Activated CD4-positive, alpha-beta T cell treated with anti-CD3 and anti-CD28 coated beads for 48 hours (primary cell): ENCODE data around the gene GFM1.
A peak's percentile ranks its signal among the peaks of the same experiment; 100 is the strongest.

Source experiments
- DNase-seq: peaks from one replicate; pipeline ENCODE4 v3.0.0-alpha.2; 2020

The GFM1 gene

DNA sequence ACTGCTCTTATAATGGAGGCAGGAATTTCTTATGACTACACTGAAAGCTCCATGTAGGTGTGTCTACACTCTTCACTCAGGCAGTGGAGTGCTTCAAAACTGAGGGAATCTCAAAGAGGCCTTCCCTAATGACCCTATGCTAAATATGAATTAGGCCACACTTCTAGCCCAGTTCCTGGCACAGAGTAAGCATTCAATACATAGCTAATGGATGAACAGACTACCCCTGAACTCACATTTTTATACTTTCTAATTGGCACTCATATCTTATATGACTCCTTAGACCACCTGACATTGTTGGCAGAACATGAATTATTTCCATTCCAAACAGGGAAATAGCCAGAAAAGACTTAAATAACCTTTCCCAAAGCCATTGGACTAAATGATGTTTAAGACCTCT lies 84.5 kb downstream of the GFM1 start:
- DNase-seq, result no peak

DNA sequence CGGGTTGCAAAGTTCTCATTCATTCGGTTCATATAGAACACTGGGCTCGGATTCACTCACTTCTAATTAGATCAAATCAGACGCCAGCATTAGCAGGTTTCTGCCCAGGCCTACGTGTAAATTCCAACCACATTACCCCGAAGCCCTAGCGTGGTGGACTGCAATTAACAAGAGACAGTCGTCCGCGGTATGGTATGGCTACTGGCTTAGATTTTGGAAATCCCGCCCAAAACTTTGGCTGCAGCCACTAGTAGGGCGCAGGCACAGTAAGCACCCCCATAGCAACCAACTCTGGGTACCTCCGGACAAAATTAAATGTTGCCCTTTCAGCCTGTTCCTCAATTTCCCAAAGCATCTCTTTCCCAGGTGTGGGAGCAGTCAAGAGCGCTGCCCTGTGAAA lies 87.2 kb downstream of the GFM1 start:
- DNase-seq, result no peak

DNA sequence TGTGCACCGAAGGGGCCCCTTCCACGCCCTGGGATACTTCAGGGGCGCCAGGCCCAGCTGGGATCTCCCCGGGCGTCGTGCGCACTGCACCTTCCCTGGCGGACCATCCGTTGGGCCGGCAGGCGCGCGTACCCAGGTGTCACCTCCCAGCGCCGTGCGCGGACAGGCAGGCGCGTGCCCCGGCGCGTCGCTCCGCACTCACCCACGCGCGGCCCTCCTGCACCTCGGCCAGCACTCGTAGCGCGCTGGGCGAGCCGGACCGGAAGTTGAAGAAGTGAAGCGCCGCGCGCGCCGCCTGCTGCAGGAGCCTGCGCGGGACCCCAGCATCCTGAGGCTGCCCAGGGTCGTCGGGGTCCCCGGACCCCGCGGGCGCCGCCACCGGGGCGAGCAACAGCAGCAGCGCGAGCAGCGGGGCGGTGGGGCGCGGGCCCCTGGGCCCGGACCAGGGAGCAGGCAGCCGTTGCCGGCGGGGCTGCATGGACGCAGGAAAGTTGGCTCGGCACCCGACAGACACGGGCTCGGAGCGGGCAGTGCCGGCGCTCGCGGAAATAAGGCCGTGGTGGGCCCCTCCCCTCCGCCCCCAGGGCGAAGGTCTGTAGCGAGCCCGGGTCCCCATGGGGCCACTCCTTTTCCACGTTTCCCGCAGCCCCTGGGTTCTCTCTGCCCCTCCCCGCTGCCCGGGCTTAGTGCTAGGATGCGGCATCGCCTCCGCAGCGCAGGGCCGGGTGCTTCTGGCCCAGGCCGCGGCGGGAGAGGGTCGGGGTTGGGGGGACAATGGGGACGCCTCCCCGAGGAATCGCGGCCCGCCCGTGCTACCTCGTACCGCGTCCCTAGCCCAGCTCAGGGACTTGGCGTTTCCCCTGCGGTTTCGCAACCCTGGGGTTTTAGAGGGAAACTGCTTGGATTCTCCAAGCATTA lies 87.9 kb downstream of the GFM1 start, which contains the start of gene RARRES1:
TSS of gene RARRES1 (minus strand) at position 520 of the 918 bp plus-strand sequence. CDS start at position 478, 42 bp downstream.
- DNase-seq, result peak; percentile 62

DNA sequence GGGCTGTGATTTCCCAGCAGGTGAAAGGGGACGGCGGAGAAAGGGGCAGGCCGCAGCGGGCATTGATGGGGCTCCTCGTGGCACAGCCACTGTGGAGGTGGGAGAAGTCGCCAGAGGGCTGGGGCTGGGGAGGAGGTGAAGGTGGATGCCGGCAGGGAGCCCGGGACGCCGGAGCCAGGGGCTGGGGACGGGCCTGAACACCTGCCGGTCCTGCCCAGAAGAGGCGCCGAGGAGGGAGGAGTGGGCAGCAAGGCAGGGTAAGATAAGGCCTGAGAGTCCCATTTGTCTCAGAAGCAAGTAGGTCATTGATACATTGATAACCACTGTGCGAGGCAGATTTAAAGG lies 88.5 kb downstream of the GFM1 start:
- no peak for DNase-seq

DNA sequence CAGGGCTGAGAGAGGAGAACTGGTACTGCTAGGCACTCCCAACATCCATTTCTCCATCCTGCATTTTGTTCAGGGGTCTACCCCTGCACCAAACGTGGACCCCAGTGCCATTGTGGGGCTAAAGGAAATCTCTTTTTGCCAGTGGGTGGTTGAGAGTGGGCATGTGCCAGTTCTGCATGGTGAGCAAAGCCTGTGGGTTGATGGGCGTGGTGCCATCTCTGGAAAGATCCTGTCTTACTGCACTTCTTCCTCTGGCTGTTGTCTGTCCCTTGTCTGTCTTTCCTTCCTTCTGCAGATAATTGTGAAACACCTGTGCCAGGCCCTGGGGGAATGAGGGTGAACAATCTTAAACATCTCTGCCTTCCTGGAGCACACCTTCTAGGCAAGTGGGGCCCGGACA lies 89.3 kb downstream of the GFM1 start:
- no peak for DNase-seq

DNA sequence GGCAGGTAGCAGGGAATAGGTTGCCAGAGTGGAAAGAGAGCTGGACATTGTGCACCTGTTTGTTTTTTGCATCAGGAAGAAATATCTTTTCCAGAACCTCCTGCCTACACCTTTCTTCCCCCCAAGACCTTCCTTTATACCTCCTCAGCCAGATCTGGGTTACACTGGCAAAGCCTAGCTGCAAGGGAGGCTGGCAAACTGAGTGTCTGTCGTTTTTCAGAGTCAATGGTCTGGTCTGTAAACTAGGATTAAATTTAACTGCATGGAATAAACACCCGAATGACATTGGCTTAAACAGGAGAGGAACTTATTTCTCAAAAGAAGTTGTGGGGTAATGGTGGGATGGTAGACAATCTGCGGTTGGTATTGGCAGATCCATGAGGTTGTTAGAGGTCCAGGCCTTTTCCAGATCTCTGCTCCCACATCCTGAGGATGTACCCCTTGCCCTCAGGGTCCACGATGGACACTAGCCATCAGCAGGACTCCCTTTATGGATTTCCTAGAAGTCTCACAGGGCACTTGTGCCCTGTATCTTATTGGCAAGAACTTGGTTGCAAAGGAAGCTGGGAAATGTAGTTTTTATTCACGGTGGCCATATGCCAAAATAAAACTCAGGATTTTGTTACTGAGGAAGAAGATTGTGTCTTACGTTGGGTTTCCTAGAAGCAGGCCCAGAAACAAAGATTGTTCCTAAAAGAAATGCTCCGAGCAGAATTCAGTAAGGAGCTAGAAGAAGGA lies 91.1 kb downstream of the GFM1 start:
- no peak for DNase-seq

DNA sequence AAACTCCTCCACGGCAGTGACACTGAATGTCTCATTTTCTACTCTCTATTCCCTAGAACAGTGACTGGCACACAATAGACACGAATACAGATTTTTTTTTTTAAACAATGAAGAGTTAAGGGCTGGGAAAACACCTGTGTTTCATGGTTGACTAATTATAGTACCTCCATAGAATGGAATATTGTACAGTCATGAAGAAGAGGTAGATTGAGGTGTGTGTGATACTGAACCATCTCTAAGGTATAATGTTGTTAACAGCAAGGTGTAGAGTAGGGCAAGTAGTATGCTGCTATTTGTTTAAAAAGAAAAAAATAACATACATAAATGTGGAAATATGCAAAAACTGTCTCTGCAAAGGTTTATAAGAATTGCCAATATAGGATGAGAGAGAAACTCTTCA lies 93.1 kb downstream of the GFM1 start:
- DNase-seq, result no peak

DNA sequence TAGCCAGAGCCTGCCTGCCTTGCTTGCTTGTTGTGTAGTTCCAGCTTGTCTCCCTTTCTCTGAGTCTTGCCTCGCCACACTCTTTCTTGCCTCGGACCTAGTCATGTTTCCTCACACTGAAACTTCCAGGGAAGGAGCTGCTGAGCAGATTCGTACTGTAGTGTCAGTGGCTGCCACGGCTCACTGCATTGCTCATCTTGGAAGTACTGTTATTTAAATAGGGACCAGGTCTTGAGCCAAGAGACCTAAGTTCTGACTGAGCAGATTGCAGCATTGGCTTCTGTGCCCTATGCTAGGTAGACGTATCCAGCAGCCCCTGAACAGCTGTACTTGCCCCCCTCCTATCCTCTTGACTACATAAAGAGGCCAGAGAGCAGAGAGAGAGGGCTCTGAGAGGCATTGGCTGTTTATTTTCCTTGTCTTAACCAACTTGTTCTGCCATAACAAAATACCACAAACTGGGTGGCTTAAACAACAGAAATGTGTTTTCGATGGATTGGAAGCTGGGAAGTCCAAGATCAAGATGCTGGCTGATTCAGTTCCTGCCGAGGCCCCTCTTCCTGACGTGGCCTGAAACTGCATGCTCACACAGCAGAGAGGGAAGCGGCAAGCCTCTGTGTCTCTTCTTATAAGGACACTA lies 93.8 kb downstream of the GFM1 start:
- no peak for DNase-seq

DNA sequence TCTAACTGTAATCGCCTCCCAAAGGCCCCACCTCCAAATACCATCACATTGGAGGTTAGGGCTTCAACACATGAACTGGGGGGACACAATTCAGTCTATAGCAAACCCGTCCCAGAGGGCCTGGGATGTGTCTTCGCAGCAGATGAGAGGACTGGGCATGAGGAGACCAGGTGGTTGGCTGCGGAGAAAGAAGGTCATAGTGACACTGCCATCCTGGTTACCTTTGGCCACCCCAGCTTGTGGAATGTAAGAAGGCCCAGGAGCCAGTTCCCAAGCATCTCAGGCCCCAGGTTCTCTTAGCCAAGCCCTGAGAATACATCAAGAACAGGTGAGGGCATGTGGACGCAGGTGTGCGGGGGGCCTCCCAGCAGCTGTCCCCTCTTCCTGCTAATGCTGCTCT lies 94.3 kb downstream of the GFM1 start:
- DNase-seq, result no peak

DNA sequence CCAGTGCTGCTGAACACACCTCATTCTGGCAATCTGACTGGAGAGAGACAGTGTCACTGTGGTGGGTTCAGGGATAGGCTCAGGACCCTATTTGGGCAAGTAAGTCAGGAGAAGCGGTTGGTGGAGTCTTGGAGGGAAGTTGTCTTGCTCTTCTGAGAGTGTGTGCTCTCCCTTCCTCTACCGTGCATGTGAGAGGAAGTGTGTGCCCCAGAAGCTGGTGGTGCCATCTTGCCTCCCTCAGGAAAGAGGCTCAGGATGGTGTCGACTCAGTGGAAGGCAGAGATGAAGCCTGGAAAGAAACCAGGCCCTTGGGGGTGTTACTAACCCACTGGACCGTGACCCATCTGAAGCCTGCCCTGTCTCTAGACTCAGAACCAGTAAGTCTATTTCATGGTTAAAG lies 94.8 kb downstream of the GFM1 start:
- DNase-seq, result no peak

DNA sequence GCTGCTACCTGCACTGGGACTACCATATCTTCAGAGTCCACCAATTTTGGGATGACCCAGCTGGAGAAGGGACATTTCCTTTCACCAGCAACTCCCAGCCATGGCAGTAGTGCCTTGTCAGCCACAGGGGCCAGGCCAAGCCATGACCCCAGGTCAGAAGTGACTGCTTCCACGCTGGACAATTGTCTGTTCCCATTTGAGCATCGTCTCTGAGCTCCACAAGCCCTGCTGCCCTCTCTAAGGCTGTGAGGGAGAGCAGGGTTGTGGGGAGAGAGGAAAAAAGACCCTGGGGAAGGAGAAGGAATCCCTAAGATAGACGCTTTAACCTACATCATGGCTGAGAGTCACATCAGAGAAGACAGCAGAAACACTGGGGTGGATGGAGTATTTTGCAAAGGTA lies 95.3 kb downstream of the GFM1 start:
- DNase-seq, result no peak
